ENCODE measurements around the gene WIPF3.

Gene WIPF3

DNA sequence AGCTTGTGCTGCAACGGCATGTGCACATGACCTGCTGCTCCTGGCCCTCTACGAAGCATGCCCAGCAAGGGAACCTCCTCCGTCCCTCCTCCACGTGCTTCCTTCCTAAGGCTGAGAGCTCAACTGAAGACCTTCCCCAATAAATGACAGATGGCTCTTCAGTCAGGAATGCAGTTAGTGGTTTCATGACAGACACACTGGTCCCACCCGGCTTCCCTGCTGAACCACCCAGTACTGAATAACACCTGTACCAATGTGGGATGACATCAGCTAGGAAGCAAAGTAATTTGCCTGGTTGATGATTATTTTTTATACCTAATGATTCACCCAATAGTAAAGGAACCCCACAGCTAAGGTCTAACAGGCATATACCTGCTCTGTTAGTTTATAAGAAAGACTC is 114.2 kb downstream of the WIPF3 start:
- no peak for DNase-seq (ENCODE audit: low spot score)
- TF ChIP-seq CTCF (IDR thresholded peaks at IDR 0.05; ENCODE audit: borderline replicate concordance, control extremely low read depth, extremely low read depth, insufficient read depth, missing control alignments): no peak
- in situ Hi-C loops (cut with MboI; ENCODE audit: low sequenced_read_pairs, unreplicated experiment): no loop called here

- in situ Hi-C loops (cut with MboI; ENCODE audit: low sequenced_read_pairs, unreplicated experiment): no loop called here
- peak; percentile 62 for DNase-seq (ENCODE audit: low spot score)
- TF ChIP-seq CTCF (IDR thresholded peaks at IDR 0.05; ENCODE audit: borderline replicate concordance, control extremely low read depth, extremely low read depth, insufficient read depth, missing control alignments): peak; percentile 85
Measured at GRCh38 chr7:29921404-29922010, 115.2 kb downstream of the WIPF3 start.

DNA sequence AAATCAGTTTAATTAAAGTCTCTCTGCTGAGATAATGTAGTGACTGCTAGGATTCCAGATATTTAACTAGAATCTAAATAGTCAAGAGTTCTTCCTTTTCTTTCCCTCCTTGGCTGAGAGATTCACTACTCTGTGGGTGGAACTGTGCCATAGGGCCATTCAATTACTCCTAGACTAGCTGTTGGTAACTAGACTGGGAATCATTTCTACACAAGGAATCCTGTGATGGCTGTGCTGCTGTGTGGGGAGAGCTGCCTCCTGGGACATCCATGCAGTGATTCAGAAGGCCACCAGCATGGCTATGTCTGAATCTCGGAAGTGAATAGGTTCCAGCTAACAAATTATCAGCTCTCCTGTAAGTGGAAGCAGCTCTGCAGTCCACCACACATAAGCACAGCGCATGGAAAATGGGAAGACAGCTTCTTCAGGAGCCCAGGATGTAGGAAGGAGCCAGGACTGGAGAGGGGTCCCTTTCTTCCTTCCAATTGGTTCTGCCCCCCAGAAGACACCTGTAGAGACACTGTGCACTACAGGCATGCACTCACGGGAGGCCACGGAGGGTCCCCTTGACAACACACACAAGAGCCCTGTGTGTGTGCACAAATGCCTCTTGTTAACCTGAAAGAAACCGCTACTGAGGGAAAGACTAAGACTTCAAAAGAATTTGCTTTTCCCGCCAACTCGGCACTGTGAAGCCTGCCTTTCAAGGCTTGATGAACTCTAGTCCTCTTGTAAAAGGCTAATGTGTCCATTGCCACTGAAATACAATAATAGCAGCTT is 116.8 kb downstream of the WIPF3 start:
- in situ Hi-C loops (cut with MboI; ENCODE audit: low sequenced_read_pairs, unreplicated experiment): no loop called here

DNA sequence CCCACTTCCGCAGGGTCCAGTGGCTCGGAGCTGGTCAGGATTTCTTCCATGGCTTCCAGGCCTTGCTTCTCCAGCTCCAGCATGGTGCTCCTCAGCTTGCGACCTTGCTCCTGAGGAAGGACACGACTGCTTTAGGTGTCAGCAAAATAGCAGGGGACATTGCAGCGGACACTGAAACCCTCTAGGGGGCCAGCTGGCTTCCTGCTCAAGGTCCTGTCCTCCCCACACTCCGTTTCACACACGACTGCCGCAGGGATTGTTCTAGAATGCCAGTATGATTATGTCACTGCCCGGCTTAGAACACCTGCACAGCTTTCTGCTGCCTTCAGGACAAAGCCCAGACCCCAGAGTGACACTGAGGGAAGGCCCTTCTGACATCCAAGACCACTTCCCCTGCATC is 117.7 kb downstream of the WIPF3 start:
- in situ Hi-C loops (cut with MboI; ENCODE audit: low sequenced_read_pairs, unreplicated experiment): no loop called here
- no peak for DNase-seq (ENCODE audit: low spot score)
- TF ChIP-seq CTCF (IDR thresholded peaks at IDR 0.05; ENCODE audit: borderline replicate concordance, control extremely low read depth, extremely low read depth, insufficient read depth, missing control alignments): no peak

More for the DNA sequence above, 116.8 kb downstream of the WIPF3 start:
- no peak for TF ChIP-seq CTCF (IDR thresholded peaks at IDR 0.05; ENCODE audit: borderline replicate concordance, control extremely low read depth, extremely low read depth, insufficient read depth, missing control alignments)
- no peak for DNase-seq (ENCODE audit: low spot score)

DNA sequence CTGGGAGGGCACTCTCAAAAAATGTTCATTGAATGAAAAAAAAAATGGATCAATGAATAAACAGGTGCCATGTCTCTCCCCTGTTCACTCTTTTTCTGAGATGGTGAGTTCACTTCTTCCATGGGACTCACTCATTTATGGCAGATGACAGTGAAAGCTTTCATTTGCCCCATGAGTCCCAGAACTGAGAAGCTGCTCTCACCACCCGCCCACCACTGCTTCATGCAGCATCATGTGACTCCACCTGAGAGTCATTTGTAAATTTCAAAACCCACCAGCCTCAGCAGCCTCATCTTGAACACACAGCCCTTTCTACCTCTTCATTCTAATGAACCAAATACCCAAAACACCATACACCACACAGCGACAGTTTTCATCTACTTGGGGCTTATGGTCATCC is 118.4 kb downstream of the WIPF3 start:
- in situ Hi-C loops (cut with MboI; ENCODE audit: low sequenced_read_pairs, unreplicated experiment): no loop called here

DNA sequence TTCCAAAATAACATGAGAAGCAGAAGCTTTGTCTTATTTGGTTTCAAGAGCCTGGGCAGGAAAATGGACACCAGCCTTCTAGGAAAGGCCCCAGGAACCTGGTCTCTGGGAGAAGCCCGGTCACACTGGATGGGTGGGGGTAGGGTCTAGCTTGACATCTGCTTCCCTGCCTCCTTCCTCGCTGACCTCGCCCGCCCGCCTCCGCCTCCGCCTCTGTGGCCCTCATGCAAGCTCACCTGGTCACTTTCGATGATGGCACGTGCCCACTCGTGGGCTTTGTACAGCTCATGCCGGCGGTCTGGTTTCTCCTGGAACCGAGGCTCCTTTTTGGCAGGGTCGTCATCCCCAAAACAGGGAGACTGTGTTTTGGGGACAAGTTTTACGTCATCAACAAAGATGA is 119.9 kb downstream of the WIPF3 start:
- no peak for TF ChIP-seq CTCF (IDR thresholded peaks at IDR 0.05; ENCODE audit: borderline replicate concordance, control extremely low read depth, extremely low read depth, insufficient read depth, missing control alignments)
- DNase-seq (ENCODE audit: low spot score): no peak
- in situ Hi-C loops (cut with MboI; ENCODE audit: low sequenced_read_pairs, unreplicated experiment): no loop called here

More for the DNA sequence above, 118.4 kb downstream of the WIPF3 start:
- no peak for TF ChIP-seq CTCF (IDR thresholded peaks at IDR 0.05; ENCODE audit: borderline replicate concordance, control extremely low read depth, extremely low read depth, insufficient read depth, missing control alignments)
- peak; percentile 41 for DNase-seq (ENCODE audit: low spot score)
